NCI-H2227 treated with DMSO at 0.1 percent for 48 hours (cell line): ENCODE results near the gene ARPC4.

Source experiments
- DNase-seq: peaks from one replicate; lab custom pipeline; 2025; lab: John Stamatoyannopoulos, UW

The ARPC4 gene

DNA sequence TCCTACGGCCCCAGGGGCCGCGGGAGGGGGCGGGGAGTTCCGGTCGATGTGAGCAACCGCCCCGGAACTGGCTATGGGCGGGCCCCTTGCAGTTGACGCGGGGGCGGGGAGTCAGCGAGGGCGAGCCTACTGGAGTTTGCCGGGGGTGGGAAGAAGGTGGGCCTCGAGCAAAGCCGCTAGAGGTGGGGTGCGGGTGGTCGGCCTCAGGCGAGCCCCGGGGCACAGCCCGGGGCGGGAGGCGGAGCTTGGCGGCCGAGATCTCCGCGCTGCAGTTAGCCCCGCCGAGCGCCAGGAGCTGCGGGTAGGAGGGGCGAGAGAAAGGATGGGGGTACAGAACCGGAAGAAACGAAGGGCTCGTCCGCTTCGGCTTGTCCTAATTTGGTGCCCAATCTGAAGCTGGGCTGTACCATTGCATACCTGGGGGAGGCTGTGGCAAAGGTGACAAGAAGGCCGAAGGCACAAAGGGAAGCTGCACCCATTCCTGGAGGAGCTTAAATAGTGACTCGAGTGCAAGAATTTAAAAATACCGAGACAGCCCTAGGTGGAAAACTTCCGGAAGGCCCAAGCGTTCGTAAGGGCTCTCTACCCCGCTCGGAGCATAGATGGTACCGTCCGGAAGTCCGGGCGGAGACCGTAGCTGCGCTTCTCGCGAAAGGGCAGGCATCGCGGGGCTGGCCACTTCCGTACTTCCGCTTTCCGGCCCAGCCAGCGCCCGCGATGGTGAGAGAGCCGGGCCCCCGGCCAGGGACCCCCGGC lies at the start of gene ARPC4, which contains the start of gene TADA3:
ARPC4 (plus strand) TSS at position 678 of the 756 bp plus-strand sequence; CDS start at position 718, 40 bp downstream.
TADA3 (minus strand) TSS at position 69 of the 756 bp plus-strand sequence. CDS start 1,007 bp downstream, outside the sequence.
- DNase-seq, result peak; percentile 89

DNA sequence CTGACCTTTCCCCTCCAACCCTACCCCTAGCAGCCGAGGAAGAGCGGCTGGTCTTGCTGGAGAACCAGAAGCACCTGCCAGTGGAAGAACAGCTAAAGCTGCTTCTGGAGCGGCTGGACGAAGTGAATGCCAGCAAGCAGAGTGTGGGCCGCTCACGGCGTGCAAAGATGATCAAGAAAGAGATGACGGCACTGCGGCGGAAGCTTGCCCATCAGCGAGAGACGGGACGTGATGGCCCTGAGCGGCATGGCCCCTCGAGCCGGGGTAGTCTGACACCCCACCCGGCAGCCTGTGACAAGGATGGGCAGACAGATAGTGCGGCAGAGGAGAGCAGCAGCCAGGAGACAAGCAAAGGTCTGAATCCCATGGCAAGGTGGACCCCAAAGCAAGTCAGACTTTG lies 49.3 kb upstream of the ARPC4 start:
- no peak for DNase-seq

DNA sequence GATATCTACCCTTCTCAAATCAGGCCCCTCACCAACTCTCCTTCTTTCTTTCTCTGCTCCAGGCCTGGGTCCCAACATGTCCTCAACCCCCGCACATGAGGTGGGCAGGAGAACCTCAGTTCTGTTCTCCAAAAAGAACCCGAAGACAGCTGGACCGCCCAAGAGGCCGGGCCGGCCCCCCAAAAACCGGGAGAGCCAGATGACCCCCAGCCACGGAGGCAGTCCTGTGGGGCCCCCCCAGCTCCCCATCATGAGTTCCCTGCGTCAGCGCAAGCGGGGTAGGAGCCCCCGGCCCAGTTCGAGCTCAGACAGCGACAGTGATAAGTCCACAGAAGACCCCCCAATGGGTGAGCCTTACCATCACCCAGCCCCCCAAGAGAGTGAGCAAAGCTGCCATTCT lies 48.7 kb upstream of the ARPC4 start:
- DNase-seq, result no peak

DNA sequence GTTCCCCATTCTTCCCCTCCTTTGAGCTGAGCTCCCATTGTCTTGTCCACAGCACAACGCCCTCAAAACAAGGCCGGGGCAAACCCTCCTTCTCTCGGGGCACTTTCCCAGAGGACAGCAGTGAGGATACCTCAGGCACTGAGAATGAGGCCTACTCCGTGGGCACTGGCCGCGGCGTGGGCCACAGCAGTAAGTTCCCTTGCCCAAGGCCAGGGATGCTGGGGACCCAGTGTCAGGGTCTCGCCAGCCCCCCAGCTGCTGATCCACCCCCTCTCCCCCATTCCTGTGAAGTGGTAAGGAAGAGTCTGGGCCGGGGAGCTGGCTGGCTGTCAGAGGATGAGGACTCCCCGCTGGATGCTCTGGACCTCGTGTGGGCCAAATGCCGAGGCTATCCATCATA lies 47.4 kb upstream of the ARPC4 start:
- no peak for DNase-seq

DNA sequence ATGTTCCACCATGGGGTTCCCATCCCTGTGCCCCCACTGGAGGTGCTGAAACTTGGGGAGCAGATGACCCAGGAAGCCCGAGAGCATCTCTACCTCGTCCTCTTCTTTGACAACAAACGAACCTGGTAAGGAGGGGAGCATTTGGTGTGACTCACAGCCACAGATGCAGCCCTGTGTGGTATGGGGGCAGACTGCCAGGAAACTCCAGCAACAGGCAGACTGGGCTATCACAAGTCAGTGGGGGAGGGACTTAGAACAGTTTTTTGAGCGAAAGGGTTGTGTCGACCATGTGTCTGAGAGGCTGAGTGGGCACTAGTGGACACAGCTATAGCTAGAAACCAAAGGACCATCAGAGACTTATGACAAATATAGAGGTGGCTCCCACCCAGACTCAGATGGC lies 46.6 kb upstream of the ARPC4 start:
- no peak for DNase-seq

DNA sequence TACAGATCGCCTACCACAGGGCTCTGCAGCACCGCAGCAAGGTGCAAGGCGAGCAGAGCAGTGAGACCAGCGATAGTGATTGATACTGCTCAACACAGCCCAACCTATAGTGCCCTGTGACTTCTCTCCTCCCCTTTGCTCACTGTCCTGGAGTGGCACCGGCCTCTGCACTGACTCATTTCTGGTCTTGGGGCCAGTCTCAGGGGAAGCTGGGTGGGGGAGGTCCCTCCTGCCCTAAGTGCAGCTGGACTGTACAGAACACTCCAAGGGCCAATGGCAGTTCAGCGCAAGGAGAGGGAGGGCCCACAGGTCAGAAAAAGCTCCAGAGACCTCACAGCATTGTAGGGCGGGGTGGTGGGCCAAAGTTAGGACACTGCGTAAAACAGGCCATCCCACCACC lies 45.6 kb upstream of the ARPC4 start:
- no peak for DNase-seq

DNA sequence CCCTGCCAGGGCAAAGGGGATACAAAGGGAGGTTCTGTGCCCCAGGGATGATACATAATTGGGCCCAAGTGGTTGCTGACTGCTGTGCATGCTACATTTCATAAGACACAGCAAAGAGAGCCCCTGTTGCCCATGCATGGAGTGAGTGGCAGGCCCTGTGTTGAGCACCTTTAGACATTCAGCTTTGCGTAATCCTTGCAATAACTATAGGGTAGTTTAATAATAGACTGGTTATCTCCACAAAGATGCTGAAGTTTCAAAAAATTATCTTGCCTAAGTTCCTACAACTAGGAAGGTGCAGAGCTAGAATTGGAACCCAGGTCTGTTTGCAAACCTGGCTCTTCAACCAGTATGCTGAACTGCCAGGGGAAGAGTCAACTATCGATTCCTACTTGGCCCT lies 44.9 kb upstream of the ARPC4 start:
- no peak for DNase-seq

DNA sequence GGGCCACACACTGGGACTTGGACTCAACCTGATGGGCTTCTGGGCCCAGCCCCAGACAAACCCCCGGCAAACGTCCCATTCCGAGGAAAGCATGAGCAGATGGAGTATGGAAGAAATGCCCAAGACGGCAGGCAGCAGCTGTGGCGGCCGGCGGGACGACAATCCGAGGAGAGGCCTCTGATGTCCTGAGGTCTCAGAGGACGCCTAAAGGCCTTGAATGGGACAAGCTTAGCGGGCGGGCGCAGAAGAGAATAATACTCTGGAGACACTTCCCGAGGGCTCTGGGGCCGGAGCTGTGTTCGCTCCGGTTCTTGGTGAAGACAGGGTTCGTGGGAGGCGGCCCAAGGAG lies 43.6 kb upstream of the ARPC4 start:
- no peak for DNase-seq

DNA sequence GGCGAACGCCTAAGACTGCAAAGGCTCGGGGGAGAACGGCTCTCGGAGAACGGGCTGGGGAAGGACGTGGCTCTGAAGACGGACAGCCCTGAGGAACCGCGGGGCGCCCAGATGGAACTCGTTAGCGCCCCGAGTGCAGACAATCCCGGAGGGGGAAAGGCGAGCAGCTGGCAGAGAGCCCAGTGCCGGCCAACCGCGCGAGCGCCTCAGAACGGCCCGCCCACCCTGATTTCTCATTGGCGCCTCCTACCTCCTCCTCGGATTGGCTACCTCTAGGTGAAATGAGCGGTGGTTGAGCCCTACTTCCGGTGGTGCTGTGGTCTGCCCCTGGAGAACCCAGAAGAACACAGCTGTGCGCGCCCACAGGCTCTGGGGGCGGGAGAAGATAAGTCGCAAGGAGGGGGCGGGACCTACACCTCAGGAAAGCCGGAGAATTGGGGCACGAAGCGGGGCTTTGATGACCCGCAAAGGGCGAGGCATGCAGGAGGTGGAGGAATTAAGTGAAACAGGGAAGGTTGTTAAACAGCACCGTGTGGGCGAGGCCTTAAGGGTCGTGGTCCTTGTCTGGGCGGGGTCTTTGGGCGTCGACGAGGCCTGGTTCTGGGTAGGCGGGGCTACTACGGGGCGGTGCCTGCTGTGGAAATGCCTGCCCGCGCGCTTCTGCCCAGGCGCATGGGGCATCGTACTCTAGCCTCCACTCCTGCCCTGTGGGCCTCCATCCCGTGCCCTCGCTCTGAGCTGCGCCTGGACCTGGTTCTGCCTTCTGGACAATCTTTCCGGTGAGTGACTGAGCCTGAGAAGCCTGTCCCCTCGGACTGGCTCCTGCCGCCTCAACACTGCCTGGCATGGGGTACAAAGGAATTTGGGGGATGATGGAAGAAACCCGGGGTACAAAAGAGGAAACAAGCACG lies 43.0 kb upstream of the ARPC4 start, which contains the start of gene OGG1:
OGG1 (plus strand) TSS at position 308 of the 911 bp plus-strand sequence; CDS start at position 643, 335 bp downstream.
- peak; percentile 93 for DNase-seq

DNA sequence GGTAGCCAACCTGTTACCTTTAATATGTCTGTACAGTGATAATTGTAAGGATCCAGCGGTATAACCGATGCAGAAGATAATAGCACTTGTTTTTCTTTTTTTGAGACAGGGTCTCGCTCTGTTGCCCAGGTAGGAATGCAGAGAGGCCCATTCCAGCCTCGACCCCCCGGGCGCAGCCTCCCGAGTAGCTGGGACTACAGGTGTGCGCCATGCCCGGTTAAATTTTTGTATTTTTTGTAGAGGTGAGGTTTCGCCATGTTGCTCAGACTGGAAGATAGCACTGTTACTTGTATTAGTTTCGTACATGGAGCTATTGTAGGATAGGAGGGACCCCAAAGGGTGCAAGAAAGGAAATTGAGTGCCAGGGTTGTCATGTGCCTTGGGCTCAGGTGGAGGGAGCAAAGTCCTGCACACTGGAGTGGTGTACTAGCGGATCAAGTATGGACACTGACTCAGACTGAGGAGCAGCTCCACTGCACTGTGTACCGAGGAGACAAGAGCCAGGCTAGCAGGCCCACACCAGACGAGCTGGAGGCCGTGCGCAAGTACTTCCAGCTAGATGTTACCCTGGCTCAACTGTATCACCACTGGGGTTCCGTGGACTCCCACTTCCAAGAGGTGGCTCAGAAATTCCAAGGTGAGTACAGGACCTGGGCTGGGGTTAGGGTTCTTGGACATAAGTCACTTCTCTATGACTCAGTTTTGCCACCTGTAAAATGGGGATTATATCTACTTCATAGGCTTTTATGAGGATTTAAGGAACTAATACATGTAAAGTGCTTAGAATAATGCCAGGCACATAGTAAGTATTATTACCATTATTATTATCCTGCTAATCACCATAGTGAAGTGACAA lies 42.1 kb upstream of the ARPC4 start:
- no peak for DNase-seq

DNA sequence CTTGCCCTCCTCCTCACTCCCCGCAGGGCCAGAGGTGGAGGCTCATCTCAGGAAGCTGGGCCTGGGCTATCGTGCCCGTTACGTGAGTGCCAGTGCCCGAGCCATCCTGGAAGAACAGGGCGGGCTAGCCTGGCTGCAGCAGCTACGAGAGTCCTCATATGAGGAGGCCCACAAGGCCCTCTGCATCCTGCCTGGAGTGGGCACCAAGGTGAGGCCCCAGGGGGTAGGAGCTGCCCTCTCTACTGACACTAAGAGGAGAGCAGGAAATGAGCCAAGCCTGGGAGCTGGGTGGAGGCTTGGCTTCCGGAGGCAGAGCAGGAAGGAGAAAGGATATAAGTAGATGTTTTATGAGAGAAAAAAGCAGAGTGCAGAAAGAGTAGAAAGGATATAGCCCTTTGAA lies 38.2 kb upstream of the ARPC4 start:
- no peak for DNase-seq

DNA sequence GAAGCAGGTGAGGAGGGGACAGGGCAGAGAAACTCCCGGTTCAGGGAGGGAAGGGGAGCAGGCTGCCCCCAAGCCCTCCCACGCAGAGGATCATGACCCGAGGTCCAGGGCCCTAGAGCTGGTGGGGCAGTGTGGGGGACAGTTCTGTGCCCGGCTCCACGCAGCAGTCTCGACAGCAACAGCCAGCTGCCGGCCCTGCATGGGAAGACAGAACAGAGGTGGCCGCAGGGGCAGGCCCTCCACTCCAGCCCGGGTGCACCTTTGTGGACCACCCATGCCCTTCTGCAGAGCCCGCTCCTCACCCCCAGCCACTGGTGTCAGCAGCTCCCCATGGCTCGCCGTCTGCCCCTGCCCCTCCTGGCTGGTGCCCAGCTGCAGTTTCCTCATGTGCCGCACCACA lies 35.5 kb upstream of the ARPC4 start:
- no peak for DNase-seq

DNA sequence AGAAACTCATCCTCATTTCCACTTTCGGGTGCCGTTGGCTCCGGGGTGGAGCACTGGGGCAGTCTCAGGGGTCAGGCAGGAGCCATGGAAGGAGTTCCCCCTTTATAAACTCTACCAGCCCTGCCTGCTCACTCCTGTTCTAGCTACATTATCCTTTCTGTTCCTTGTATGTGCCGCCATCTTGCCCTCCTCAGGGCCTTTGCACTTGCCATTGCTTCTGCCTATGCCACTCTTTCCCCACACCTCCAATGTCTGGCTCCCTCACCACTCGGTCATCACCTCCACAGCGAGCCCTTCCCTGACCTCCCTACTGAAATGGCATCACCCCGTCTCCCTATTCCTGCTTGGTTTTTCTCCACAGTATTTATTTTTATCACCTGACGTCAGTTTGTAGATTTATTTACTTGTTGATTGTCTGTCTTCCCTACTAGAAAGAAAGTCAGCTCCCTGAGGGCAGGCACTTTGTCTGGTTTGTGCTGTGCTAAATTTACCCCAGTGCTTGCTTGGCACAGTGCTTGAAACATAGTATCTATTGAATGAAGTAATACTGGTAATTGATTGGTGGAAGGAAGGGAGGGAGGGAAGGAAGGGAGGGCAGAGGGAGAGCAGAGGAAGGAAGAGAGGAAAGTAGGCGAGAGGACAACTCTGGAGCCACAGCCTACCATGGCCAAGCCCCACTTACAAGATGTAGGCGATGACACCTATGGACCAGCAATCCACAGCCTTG lies 31.9 kb upstream of the ARPC4 start:
- no peak for DNase-seq

DNA sequence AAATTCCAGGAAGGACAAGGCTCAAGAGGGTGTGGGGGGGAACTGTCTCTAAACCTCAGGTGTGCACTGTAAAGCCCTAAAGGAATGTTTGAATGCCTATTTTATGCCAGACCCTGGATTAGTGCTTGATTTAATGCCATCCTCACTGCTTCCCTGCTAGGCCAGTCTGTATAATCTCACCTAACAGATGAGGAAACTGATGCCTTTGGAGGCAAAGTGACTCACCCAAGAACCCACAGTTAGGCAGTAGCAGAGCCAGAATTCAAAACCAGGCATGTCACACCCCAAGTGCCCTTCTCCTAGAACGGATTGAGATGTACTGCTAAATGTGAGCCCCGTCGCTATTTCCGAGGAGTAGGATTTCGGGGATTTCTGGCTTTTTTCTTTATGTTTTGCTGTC lies 31.0 kb upstream of the ARPC4 start:
- DNase-seq, result no peak

DNA sequence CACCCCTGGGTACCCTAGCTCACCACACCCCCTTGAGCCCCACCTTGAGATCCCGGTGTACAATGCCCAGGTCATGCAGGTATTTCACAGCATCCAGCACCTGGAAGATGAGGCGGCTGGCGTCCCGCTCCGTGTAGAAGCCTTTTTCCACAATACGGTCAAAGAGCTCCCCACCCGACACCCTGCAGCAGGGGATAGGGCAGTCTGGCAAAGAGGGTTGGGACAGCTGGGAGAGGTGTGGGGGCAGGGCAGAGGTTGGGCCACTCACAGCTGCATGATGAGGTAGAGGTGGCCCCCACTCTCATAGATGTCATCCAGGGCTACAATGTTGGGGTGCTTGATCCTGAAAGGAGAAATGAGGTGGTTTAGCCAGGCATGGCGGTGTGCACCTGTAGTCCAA lies 30.0 kb upstream of the ARPC4 start:
- no peak for DNase-seq

DNA sequence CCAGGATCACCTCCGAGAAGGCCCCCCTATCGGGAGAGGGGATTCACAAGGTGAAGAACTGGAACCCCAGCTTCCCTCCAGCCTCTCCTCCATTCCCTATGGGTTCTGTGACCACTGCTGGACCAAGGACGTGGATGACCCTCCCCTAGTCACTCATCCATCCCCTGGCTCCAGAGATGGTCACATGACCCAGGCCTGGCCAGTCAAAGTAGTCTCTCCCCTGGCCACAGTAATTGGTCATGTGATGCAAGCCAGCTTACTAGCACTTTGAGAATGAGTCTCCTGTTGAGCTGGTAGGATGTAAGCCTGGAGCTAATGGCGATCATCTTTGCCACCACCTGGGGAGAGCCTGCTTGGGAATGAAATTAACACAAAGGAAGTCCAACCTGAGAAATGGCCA lies 27.0 kb upstream of the ARPC4 start:
- no peak for DNase-seq

DNA sequence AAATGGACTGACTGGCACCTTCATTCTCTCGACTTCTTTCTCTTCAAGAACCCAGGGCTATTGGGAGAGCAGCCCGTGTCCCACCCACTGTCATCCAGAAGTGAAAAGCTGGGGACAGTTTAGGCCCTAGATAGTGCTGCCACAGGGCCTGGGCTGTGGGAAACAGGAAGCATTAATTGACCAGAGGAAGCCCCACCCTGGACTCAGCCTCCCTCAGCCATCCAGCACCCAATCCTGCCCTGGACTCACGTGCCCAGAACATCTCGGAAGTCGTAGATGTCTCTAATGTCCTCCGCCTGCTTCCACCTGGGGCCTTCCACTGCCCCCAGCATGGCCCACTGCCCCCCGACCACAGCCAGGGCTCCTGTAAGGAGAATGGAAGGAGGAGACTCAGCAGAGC lies 25.5 kb upstream of the ARPC4 start:
- no peak for DNase-seq

DNA sequence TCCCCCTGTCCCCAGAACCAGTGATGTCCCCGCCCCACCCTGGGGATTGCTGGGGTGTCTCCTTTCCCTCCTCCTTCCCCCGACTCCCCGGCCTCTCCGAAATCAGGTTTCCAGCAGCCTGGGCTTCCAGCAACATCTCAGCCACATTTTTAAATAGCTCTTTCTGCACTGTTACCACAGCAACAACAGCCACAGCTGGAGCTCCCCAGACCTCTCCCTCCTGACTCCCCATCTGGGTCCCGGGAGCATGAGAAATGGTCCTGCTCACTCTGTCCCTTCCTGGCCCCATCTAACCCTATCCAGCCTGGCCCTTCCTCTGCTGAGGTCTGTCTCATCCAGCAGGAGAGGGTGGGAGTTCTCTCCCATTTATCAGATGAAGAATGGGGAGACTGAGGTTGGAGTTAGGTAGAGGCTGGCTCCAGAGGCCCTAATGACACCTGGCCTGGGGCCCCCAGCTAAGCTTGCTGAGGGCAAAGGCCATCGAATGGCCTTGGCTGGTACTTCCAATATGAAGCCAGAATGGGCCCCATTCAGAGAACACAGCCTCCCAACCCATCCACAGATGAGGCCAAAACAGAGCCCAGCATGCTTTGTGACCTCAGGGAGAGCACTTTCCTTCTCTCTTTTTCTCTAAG lies 24.6 kb upstream of the ARPC4 start:
- no peak for DNase-seq

DNA sequence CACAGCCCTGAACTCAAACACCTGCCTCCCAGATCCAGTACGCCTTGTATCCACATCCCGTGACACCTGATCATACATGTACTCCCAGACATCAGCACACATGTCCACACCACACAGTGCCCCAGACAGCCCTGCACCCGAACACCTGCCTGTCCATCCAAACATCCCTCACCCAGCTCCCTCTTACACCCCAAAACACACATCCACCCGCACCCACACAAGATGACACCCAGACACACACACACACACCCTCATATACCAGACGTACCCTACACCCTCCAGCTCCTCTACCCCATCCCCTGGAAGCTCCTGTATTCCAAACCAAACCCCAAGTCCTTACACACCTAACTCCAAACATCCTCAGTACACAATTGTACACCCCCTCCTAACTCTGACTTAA lies 23.9 kb upstream of the ARPC4 start:
- no peak for DNase-seq

DNA sequence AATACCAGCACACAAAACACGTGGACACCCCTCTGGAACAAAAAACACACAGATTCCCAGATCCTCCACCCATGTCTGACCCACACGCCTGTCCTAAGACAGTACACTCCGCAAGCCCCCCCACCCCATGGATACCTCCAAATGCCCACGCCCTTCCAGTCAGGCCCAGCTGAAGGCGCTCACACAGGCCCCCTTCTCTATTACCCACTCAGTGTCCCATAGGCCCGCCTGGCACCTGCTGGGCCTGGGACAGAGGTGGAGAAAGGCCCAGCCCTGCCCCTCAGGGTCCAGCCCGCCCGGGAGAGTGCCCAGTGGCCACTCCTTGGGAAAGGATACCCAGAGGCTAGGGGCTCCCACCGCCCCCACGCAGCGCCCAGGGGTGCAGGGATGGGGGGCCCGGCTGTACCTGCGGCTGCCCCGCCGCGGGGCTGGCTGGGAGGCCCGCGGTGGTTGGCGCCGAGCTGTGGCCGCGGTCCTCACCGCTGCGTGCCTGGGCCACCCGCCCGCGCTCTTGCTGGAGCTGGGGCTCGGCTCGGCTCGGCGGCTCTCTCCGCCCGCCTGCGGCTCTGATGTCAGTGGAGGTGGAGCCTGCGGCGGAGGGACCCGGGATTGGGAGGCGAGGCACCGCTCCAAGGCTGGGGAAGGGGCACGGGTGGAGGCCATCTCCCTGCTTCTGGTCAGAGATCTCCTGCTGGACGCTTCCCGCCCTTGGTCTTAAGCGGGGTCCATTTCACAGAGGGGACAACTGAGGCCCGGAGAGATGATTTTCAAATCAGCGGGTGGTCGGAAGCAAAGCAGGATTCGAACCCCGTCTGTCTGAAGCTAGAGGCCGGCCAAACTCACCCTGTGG lies 23.2 kb upstream of the ARPC4 start, which contains the start of gene CAMK1:
CAMK1 (minus strand) TSS at position 522 of the 850 bp plus-strand sequence. CDS start 2,198 bp downstream, outside the sequence.
- peak; percentile 47 for DNase-seq
